NCI-H146 treated with DMSO at 0.1 percent for 48 hours (cell line): ENCODE results near the gene DENND4B.
"Not testable (repeated sequence)": the region's sequence is repeated elsewhere in the genome, so short reads cannot be mapped to it uniquely, and the experiment has no call there.

ENCODE experiments used
- DNase-seq: peaks from one replicate; lab custom pipeline; 2025; ENCODE audit not compliant: unreplicated experiment; lab: John Stamatoyannopoulos, UW

Gene DENND4B, protein sequence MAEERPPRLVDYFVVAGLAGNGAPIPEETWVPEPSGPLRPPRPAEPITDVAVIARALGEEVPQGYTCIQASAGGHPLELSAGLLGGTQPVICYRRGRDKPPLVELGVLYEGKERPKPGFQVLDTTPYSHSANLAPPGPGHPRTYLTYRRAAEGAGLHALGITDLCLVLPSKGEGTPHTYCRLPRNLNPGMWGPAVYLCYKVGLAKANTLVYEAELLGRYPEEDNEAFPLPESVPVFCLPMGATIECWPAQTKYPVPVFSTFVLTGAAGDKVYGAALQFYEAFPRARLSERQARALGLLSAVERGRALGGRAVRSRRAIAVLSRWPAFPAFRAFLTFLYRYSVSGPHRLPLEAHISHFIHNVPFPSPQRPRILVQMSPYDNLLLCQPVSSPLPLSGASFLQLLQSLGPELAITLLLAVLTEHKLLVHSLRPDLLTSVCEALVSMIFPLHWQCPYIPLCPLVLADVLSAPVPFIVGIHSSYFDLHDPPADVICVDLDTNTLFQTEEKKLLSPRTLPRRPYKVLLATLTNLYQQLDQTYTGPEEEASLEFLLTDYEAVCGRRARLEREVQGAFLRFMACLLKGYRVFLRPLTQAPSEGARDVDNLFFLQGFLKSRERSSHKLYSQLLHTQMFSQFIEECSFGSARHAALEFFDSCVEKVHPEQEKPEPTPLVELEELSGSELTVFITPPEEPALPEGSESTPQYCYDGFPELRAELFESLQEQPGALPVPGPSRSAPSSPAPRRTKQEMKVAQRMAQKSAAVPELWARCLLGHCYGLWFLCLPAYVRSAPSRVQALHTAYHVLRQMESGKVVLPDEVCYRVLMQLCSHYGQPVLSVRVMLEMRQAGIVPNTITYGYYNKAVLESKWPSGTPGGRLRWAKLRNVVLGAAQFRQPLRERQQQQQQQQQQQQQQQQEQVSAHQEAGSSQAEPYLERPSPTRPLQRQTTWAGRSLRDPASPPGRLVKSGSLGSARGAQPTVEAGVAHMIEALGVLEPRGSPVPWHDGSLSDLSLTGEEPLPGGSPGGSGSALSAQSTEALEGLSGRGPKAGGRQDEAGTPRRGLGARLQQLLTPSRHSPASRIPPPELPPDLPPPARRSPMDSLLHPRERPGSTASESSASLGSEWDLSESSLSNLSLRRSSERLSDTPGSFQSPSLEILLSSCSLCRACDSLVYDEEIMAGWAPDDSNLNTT (N-terminal part only)

GRCh38 chr1:153946622-153947241, at the start of gene DENND4B:
Gene DENND4B, minus strand, starts transcription at chr1:153946718. Its CDS starts 2,344 bp downstream, at chr1:153944374.
- peak; percentile 43 for DNase-seq

DNA sequence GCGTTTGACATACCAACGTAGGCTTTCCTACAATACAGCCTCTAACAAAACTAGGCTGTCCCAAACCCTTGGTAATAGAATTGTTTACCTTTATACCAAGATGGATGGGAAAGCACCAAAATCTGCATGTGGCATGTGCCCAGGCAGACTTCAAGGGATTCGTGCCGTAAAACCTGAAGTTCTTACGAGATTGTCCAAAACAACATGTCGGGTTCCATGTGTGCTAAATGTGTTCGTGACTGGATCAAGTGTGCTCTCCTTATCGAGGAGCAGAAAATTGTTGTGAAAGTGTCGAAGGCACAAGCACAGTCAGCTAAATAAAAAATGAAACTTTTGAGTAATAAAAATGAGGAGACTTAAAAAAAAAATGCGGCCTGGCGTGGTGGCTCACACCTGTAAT, 49.1 kb upstream of the DENND4B start:
- no peak for DNase-seq

- DNase-seq: no peak
Observed at GRCh38 chr1:153995202-153995601, 48.7 kb upstream of the DENND4B start.

GRCh38 chr1:153991806-153992205, 45.3 kb upstream of the DENND4B start:
- DNase-seq: no peak

GRCh38 chr1:153991151-153991630, 44.7 kb upstream of the DENND4B start:
- DNase-seq: no peak

DNA sequence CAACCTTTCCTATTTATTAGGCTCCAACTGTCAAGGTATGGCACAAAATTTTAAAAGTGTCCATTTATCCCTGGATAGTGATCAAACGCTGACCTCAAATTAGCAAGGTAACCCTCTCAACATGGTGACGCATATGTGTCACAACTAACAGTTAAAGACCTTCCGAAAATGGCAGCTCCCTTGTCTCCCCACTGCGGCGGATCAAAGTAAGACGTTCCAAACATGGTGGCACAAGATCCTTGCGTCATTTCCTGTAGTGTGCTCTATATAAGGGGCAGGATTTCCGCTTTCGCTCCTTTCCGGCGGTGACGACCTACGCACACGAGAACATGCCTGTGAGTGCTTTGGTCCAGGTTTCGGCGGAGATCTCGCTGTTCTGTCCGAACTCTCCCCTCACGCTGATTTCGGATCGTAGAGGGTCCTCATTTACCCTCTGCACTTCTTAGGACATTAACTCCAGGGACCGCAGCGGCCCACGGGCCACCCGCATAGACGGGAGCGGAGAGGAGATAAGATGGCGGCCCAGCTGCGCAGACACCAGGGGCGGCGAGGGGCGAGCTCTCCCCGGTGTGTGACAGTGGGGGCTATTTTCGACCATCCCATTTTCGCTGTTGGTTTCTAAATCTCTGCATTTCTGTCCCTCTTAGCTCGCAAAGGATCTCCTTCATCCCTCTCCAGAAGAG, 44.1 kb upstream of the DENND4B start, which contains the start of gene RPS27:
Gene RPS27 (plus strand): TSS at position 295 of the 683 bp plus-strand sequence. CDS start 35 bp downstream, at position 330.
- peak; percentile 97 for DNase-seq

DNA sequence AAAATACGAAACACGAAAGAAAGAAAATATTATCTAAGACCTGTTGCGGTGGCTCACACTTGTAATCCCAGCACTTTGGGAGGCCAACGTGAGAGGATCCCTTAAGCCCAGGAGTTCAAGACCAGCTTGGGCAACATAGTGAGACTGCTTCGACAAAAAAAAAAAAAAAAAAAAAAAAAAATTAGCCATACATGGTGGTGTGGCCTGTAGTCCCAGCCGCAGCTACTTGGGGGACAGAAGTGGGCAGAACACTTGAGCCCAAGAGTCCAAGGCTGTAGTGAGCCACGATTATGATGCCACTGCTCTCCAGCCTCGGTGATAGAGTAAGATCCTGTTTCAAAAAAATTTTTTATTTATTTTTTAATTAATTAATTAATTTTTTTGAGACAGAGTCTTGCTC, 41.1 kb upstream of the DENND4B start:
- DNase-seq: no peak

DNA sequence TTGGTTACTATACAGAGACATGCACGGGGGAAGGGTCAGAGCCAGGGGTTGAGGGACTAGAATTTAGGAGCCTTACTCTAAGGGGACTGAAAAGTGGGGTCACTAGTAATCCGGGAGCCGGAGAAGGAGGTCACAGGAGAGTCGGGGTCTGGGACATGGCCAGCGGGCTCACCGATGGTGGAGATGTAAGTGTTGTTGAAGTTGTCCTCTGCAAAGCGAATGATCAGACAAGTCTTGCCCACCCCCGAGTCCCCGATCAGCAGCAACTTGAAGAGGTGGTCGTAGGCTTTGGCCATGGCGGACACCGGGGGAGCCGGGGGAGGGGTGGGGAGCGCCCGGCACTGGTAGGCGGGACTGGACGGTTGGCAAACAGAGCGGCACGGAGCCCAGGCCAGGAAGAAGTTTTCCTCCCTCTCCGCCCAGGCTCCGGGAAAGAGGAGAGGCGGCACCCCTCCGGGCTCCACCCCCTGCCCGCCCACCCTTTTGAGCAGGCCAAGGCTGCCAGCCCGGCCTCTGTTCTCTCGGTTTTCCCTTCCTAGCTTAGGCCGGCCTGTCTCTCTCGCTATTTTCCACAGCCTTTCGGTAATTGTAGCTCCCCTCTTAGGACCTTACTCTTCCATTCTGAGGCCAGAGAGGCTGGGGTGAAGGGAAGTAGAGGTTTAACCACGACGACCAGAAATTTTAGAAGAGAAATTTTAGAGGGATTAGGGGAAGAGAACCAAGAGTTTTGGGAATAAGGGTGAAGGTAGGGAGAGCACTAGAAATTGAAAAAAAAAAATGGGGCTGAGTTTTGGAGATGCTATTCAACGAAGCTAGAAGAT, 39.6 kb upstream of the DENND4B start, which contains the start of gene RAB13:
Gene RAB13 (minus strand): TSS at position 399 of the 821 bp plus-strand sequence. CDS start 103 bp downstream, at position 296.
- peak; percentile 73 for DNase-seq

- DNase-seq: no peak
Observed at GRCh38 chr1:153985341-153985912, 38.9 kb upstream of the DENND4B start.

DNA sequence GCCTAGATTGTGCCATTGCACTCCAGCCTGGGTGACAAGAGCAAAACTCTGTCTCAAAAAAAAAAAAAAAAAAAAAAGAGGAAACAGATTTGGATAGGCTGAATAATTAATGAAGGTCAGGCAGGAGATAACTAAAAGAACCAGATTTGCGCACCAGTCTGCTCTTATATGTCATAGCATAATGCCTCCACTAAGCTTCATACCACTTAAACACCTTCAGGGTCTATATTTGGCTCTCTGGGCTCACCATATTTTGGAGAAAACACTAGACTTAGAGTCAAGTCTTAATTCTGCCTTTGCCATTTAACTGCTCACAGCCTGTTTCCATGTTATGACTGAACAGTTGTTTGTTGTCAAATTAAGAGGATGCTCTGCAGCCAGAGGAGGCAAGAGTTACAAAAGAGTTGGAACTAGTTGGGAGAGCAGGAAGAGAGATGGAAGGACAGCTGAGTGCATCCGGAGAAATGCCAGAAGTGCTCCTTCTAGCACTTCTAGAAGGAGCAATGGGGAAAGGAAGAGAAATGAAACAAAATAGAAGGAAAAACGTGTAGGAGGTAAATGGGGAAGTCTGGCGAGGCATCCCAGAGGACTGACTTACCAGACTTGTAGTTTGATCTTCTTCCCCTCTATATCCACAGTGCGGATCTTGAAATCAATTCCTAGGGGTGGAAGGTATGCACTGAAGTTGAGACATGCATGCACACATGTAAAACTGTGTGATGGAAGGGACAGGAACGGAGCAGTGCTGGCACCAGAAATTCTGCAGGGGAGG, 37.8 kb upstream of the DENND4B start:
- DNase-seq: no peak

DNA sequence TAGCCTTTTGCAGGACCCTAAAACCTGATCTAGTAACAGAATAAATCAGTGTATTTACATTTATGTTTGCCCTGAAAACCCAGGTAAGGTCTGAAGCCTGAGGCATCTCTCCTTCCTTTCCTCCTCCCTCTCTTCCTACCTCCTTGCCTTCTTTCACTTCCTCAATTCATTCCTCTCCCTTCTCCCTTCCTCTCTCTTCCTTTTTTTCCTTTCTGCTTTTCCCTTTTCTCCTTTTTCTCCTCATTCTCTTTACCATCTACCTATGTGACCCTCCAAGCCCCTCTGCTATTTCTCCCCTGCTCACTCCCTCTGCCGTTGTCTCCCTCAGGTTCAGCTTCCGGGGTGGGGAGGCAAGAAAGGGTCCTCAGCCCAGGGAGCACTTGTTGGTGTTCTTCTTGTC, 35.2 kb upstream of the DENND4B start:
- not testable (repeated sequence) for DNase-seq

DNA sequence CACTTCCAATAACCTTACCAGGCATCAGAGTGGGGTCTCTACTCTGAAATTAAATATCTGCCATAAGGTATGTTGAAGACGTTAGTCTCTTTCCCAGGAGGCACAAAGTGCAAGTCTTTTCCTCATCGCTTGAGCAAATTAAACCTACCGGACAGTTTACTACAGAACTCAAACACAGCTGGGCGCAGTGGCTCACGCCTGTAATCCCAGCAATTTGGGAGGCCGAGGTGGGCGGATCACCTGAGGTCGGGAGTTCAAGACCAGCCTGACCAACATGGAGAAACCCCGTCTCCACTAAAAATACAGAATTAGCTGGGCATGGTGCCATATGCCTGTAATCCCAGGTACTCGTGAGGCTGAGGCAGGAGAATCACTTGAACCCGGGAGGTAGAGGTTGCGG, 32.6 kb upstream of the DENND4B start:
- DNase-seq: not testable (repeated sequence)

GRCh38 chr1:153978274-153978909, 31.9 kb upstream of the DENND4B start:
- no peak for DNase-seq

DNA sequence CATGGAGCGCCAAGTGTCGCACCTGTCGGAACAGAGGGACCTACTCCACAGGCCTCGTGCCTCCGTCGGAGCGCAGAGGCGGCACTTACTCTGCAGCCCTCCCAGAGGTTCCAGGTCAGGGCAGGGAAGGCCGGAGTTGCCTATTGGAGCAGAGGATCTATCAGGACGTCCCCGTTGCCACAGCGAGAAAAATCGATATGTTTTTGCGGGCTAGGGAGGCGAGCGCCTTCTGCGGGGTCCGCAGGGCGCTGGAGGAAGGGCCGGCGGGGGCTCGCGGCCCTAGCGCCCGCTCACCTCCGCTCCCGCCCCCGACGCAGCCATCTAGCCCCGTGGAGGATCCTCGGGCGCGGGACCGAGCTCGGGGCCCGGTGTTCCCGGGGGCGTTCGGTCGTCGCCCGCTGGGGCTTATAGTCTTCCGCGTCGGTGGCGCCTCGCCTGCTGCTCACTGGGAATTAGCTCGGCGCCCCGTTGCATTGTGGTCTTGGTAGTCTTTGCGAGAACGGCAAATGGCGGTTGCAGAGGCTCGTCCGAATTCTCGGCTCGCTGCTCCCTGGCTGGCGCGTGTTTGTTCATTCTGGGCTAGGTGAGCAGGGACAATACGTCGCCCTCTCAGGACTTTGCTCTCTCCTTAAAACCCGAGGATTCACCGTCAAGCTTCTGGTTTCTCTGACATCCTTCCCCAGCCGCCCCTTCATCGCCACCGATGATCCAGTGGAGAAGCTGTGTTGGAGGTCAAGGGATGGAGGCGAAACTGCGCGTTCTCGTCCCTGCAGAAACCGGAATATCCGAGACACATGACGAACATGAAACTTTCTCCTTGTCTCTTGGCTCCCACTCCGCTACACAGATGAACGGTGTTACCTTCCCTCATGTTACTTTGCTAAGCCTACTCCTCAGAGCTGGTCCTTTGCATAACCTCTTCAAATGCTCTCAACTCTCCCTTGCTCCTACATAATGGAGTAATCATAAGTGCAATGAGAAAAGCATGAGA, 31.0 kb upstream of the DENND4B start, which contains the start of gene JTB:
Gene JTB (minus strand): TSS at position 425 of the 991 bp plus-strand sequence. CDS start 422 bp downstream, at position 3.
- DNase-seq: peak; percentile 71

DNA sequence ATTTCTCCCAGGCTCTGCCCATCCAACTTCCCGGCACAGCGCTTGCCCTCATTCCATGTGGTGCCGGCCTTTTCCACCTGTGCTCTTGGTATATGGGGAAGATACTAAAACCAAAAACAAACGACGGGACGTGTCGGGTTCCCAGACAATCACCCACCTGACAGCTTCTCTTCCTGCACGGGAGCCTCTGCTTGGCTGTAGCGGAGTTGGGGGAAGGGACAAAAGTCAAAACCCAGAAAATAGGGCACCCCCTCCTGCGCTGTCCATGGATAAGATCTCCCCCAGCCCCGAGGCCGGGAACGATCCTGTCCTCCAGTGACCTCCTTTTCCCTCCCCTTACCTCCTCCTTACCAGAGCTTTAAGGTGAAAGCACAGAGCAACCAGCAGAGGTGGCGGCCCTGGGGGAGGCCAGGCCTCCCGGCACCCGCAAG, 30.3 kb upstream of the DENND4B start:
- DNase-seq: no peak

DNA sequence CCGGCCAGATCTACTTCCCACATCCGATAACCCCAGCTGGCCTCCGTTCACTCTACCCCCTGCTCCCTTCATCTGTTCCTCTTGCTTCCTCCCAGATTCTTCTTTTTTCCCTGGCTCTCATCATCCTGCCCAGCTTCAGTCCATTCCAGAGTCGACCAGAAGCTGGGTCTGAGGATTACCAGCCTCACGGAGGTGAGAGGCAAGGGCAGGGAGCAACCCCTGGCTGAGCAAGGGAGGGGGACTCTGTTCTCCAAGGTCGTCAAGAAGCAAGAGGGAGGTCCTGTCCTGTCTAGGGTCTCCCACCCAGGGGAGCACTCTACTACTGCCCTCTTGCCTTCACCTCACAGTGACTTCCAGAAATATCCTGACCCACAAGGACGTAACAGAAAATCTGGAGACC, 27.0 kb upstream of the DENND4B start:
- no peak for DNase-seq
